ENCODE measurements around the gene RAF1.
"Not testable (repeated sequence)": the region's sequence is repeated elsewhere in the genome, so short reads cannot be mapped to it uniquely, and the experiment has no call there.

The RAF1 gene

GRCh38 chr3:12677616-12678015, 13.7 kb upstream of the RAF1 start:
- no peak for DNase-seq (ENCODE audit: low read depth in 2 of 2)

GRCh38 chr3:12675115-12675810, 11.3 kb upstream of the RAF1 start:
- DNase-seq (ENCODE audit: low read depth in 2 of 2), result no peak

GRCh38 chr3:12673956-12674736, 10.2 kb upstream of the RAF1 start:
- DNase-seq (ENCODE audit: low read depth in 2 of 2), result not testable (repeated sequence)

GRCh38 chr3:12671120-12671450, 7.2 kb upstream of the RAF1 start:
- DNase-seq (ENCODE audit: low read depth in 2 of 2), result no peak

- DNase-seq (ENCODE audit: low read depth in 2 of 2), result no peak
Measured at GRCh38 chr3:12670365-12671119, 6.6 kb upstream of the RAF1 start.

- peak in 1 of 2 donors; percentile 30 for DNase-seq (ENCODE audit: low read depth in 2 of 2)
Measured at GRCh38 chr3:12663401-12663935, 449 bp downstream of the RAF1 start.

- DNase-seq (ENCODE audit: low read depth in 2 of 2), result peak in 1 of 2 donors; percentile 5
Measured at GRCh38 chr3:12662593-12663400, 1.1 kb downstream of the RAF1 start.

- DNase-seq (ENCODE audit: low read depth in 2 of 2), result no peak
Measured at GRCh38 chr3:12661926-12662592, 1.9 kb downstream of the RAF1 start.

- DNase-seq (ENCODE audit: low read depth in 2 of 2), result not testable (repeated sequence)
Measured at GRCh38 chr3:12661375-12661774, 2.5 kb downstream of the RAF1 start.

GRCh38 chr3:12660196-12660595, 3.7 kb downstream of the RAF1 start:
- DNase-seq (ENCODE audit: low read depth in 2 of 2), result no peak

GRCh38 chr3:12659316-12660015, 4.5 kb downstream of the RAF1 start:
- DNase-seq (ENCODE audit: low read depth in 2 of 2), result no peak

GRCh38 chr3:12658593-12659058, 5.3 kb downstream of the RAF1 start:
- DNase-seq (ENCODE audit: low read depth in 2 of 2), result no peak

GRCh38 chr3:12656850-12657249, 7.1 kb downstream of the RAF1 start:
- DNase-seq (ENCODE audit: low read depth in 2 of 2), result no peak

GRCh38 chr3:12656193-12656592, 7.7 kb downstream of the RAF1 start:
- no peak for DNase-seq (ENCODE audit: low read depth in 2 of 2)

GRCh38 chr3:12655701-12656100, 8.2 kb downstream of the RAF1 start:
- DNase-seq (ENCODE audit: low read depth in 2 of 2), result no peak

GRCh38 chr3:12653747-12654146, 10.2 kb downstream of the RAF1 start:
- DNase-seq (ENCODE audit: low read depth in 2 of 2), result no peak

- no peak for DNase-seq (ENCODE audit: low read depth in 2 of 2)
Measured at GRCh38 chr3:12648384-12648959, 15.4 kb downstream of the RAF1 start.

- DNase-seq (ENCODE audit: low read depth in 2 of 2), result no peak
Measured at GRCh38 chr3:12644331-12644937, 19.5 kb downstream of the RAF1 start.

- no peak for DNase-seq (ENCODE audit: low read depth in 2 of 2)
Measured at GRCh38 chr3:12643724-12644123, 20.2 kb downstream of the RAF1 start.

All from stimulated activated CD8-positive, alpha-beta memory T cell treated with anti-CD3 and anti-CD28 coated beads, Interleukin-2, amount 100 ng/mL, for 48 hours (primary cell).